ENCODE data around the gene FERMT3.

DNA sequence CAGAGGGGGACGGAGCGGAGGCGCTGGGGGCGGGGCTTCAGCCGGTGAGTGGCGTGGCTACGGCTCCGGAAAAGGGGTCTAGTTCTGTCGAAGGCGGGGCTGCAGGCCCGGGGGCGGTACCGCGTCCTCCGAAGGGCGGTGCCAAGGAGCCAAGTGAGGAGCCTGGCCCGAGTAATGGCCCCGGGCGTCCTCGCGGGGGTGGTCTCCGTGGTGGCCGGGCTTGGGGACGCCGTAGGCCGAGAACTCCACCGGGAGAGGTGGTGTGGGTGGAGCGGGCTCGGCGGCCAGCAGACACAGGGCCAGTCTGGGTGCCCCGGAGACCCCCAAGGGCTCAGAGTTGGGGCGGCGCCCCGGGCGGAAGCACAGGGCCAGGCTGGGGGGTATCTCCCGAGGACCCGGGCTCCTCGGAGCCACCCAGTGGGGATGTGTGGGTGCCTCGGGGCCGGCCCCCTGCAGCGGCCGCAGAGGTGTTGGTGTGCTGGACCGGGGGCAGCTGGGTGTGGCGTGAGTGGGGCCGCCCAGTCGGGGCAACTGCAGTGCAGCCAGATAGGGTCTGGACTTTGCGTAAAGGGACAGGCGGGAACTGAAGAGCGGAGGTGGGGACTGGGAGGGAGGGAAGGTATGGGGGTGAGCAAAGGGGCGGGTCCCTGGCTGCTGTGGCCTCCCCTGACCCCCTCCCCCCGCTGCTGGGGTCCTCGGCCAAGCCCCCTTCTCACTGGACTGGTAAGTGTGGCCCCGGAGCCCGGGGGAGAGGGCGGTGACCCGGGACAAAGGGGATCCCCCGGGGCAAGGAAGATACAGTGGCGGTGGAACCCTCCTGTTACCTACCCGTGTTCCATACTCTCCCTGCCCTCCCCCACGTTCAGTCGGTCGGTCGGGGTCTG lies 35.2 kb downstream of the FERMT3 start:
- peak; percentile 61; the same call in 1 of the 2 replicates for TF ChIP-seq POLR2AphosphoS5 (IDR thresholded peaks at IDR 0.05; ENCODE audit: borderline replicate concordance, low read depth, low read length)
- no peak for TF ChIP-seq EZH2 (IDR thresholded peaks at IDR 0.05)
